Skeletal muscle tissue (tissue), 4 donors: ENCODE measurements around the gene PCGF2. TPM values are rescaled to one million over a fixed set of nuclear protein-coding genes. Genes with fewer than 3 reads are reported as not detected.
"Not testable (repeated sequence)": the region's sequence is repeated elsewhere in the genome, so short reads cannot be mapped to it uniquely, and the experiment has no call there.

Experiments
- H3K27ac ChIP-seq: one replicate; pipeline ENCODE4 v1.7.0; 2013; ENCODE audit warnings: mild to moderate bottlenecking, low read depth, low read length, inconsistent platforms
- H3K27me3 ChIP-seq, 3 donors: one replicate each; pipeline ENCODE4 v1.7.0; 2013; ENCODE audit warnings: low read length in 3 of 3; ENCODE audit not compliant: control insufficient read depth in 3 of 3, insufficient read depth in 3 of 3
- H3K36me3 ChIP-seq, 3 donors: one replicate each; pipeline ENCODE4 v1.7.0; 2013; ENCODE audit warnings: low read length in 3 of 3; ENCODE audit not compliant: control insufficient read depth in 3 of 3, insufficient read depth in 3 of 3
- H3K4me1 ChIP-seq, 3 donors: one replicate each; pipeline ENCODE4 v1.7.0; 2013; ENCODE audit warnings: low read length in 3 of 3, mild to moderate bottlenecking in 3 of 3; ENCODE audit not compliant: control insufficient read depth in 3 of 3, insufficient read depth in 3 of 3
- H3K4me3 ChIP-seq, 3 donors: one replicate each; pipeline ENCODE4 v1.7.0; 2013; ENCODE audit warnings: low read length in 3 of 3
- H3K9ac ChIP-seq, 3 donors: one replicate each; pipeline ENCODE4 v1.7.0; 2013; ENCODE audit warnings: low read length in 3 of 3, mild to moderate bottlenecking in 3 of 3, moderate library complexity in 2 of 3, low read depth in 1 of 3
- H3K9me3 ChIP-seq, 3 donors: one replicate each; pipeline ENCODE4 v1.7.0; 2013; ENCODE audit warnings: low read length in 3 of 3; ENCODE audit not compliant: control insufficient read depth in 3 of 3
- total RNA-seq: library from RNA; depleted of rRNA; stranded (reverse); fragments of >200 nt; gene quantifications from one replicate; pipeline ENCODE4 v1.2.3, GENCODE V29; 2014
- donor health status: Osteomylitis.

The PCGF2 gene
- total RNA-seq, 1 donor from 2014 or later = 3.1 TPM

- Histone ChIP-seq H3K9me3 (no peaks in the 10 kb centered on the region), H3K27ac (peak overlapping the region; percentile 68), H3K27me3 (no peaks in the 10 kb centered on the region), H3K36me3 (peaks cover 13 to 20% (median 19%) of the 10 kb centered on the region in 3 donors), H3K4me1 (peaks cover 22 to 47% (median 31%) of the 10 kb centered on the region in 3 donors), H3K4me3 (peak overlapping the region; percentile 84 to 93 (median 89)), H3K9ac (peak overlapping the region; percentile 80 to 89 (median 88))
Measured at GRCh38 chr17:38730526-38731379, 17.4 kb downstream of the PCGF2 start.

GRCh38 chr17:38729886-38730525 lies 18.1 kb downstream of the PCGF2 start, which contains the start of gene CISD3:
Gene CISD3, plus strand, starts transcription at chr17:38730341. Its CDS starts 18 bp downstream, at chr17:38730359.
- no peaks in the 10 kb centered on the region for H3K27me3 ChIP-seq
- H3K36me3 ChIP-seq = peaks cover 16 to 19% (median 19%) of the 10 kb centered on the region in 3 donors
- H3K9ac ChIP-seq = peak within 1 kb of the TSS; percentile 80 to 89 (median 88)
- H3K9me3 ChIP-seq = no peaks in the 10 kb centered on the region
- H3K27ac ChIP-seq = peak within 1 kb of the TSS; percentile 68
- peaks cover 15 to 40% (median 24%) of the 10 kb centered on the region in 3 donors for H3K4me1 ChIP-seq
- H3K4me3 ChIP-seq = peak within 1 kb of the TSS; percentile 84 to 93 (median 89)

GRCh38 chr17:38729368-38729885 lies 18.7 kb downstream of the PCGF2 start:
- Histone ChIP-seq H3K4me1 (peaks cover 15 to 40% (median 23%) of the 10 kb centered on the region in 3 donors), H3K9me3 (no peaks in the 10 kb centered on the region), H3K4me3 (peak overlapping the region; percentile 63 to 77 (median 75)), H3K9ac (peak overlapping the region; percentile 70 to 87 (median 76)), H3K27me3 (no peaks in the 10 kb centered on the region), H3K27ac (peak overlapping the region; percentile 56), H3K36me3 (peaks cover 19 to 24% (median 23%) of the 10 kb centered on the region in 3 donors)

GRCh38 chr17:38728290-38728831 lies 19.8 kb downstream of the PCGF2 start:
- no peak overlapping the region for H3K27ac ChIP-seq
- H3K27me3 ChIP-seq = no peaks in the 10 kb centered on the region
- no peaks in the 10 kb centered on the region for H3K9me3 ChIP-seq
- H3K9ac ChIP-seq = no peak overlapping the region
- H3K36me3 ChIP-seq = peaks cover 9 to 19% (median 16%) of the 10 kb centered on the region in 3 donors
- H3K4me3 ChIP-seq = no peak overlapping the region
- H3K4me1 ChIP-seq = peaks cover 15 to 40% (median 22%) of the 10 kb centered on the region in 3 donors

DNA sequence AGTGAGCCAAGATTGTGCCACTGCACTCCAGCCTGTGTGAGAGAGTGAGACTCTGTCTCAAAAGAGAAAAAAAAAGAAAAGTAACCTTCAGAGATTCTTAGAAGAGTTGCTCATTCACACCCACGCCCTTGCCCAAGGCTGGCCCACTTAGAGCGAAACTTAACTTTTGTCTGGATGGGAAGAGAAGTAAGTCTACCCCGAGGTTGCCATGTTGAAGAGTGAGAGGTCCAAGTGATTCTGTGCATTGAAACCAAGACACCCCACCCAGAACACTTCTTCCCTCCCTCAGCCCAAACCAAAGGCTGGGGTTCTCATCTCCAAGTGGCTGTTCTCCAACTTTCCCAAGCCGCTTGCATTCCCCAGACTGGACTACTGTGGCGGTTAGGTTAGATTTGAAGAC lies 20.4 kb downstream of the PCGF2 start:
- Histone ChIP-seq H3K4me3 (no peak overlapping the region), H3K9ac (no peak overlapping the region), H3K4me1 (peaks cover 15 to 39% (median 22%) of the 10 kb centered on the region in 3 donors), H3K36me3 (peaks cover 11 to 17% (median 17%) of the 10 kb centered on the region in 3 donors), H3K27me3 (no peaks in the 10 kb centered on the region), H3K9me3 (no peaks in the 10 kb centered on the region), H3K27ac (no peak overlapping the region)

- H3K9ac ChIP-seq, H3K27me3 ChIP-seq, H3K9me3 ChIP-seq, H3K27ac ChIP-seq, H3K4me3 ChIP-seq: not testable (repeated sequence)
- Histone ChIP-seq H3K4me1 (peaks cover 7 to 24% (median 8%) of the 10 kb centered on the region in 3 donors), H3K36me3 (peaks cover 19 to 24% (median 23%) of the 10 kb centered on the region in 3 donors)
Measured at GRCh38 chr17:38726145-38726544, 22.0 kb downstream of the PCGF2 start.

DNA sequence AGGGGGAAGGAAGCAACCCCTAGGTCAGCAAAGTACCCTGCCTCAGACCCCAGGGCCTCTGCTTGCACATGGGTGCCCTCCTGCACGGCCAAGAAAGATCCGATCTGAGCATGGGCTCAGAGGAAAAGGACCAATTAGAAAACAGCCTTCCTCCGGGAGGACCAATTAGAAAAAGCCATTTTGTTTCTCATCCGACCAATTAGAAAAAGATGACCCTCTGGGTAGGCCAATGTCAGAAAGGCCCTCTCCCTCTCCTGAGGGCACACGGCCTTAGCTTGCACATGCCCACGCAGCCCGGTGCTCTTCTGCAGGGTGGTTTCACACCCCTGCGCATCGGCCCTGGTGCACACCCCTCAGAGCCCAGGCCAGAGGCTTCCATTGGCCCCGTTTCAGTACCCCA lies 23.1 kb downstream of the PCGF2 start:
- Histone ChIP-seq H3K9ac (no peak overlapping the region), H3K36me3 (peaks cover 29 to 33% (median 32%) of the 10 kb centered on the region in 3 donors), H3K27me3 (no peaks in the 10 kb centered on the region), H3K4me1 (peaks cover 0 to 16% (median 0%) of the 10 kb centered on the region in 3 donors), H3K27ac (no peak overlapping the region), H3K4me3 (no peak overlapping the region), H3K9me3 (no peaks in the 10 kb centered on the region)

DNA sequence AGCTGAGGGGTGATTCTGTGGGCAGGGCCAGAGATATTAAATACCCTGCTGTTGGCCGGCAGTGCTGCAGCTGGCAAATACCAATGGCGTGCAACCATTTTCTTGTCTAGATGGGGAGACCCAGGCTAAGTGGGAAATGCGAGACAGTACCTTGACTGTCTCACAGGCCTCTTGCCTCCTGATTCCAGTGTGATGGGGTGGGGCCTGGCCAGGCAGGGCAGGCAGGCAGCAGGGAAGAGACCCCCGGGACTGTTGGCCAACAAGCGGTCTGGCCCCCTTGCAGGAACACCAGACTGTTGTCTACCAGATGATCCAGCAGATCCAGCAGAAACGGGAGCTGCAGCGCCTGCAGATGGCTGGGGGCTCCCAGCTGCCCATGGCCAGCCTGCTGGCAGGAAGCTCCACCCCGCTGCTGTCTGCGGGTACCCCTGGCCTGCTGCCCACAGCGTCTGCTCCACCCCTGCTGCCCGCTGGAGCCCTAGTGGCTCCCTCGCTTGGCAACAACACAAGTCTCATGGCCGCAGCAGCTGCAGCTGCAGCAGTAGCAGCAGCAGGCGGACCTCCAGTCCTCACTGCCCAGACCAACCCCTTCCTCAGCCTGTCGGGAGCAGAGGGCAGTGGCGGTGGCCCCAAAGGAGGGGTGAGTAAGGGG lies 23.7 kb downstream of the PCGF2 start:
- Histone ChIP-seq H3K9ac (peak overlapping the region in 1 of 3 donors; percentile 6), H3K4me1 (peaks cover 0 to 12% (median 0%) of the 10 kb centered on the region in 3 donors), H3K36me3 (peaks cover 29 to 38% (median 33%) of the 10 kb centered on the region in 3 donors), H3K9me3 (no peaks in the 10 kb centered on the region), H3K27me3 (no peaks in the 10 kb centered on the region), H3K27ac (no peak overlapping the region), H3K4me3 (no peak overlapping the region)

GRCh38 chr17:38721802-38722201 lies 26.3 kb downstream of the PCGF2 start:
- Histone ChIP-seq H3K27me3 (no peaks in the 10 kb centered on the region), H3K9me3 (no peaks in the 10 kb centered on the region), H3K4me3 (no peak overlapping the region), H3K4me1 (no peaks in the 10 kb centered on the region), H3K36me3 (peaks cover 51 to 54% (median 51%) of the 10 kb centered on the region in 3 donors), H3K9ac (no peak overlapping the region), H3K27ac (no peak overlapping the region)
